Stimulated activated CD4-positive, alpha-beta T cell treated with anti-CD3 and anti-CD28 coated beads, Interleukin-1b, Interleukin-23, amount 100 ng/mL, for 24 hours (primary cell): ENCODE measurements around the gene UBE2Q1.
A peak's percentile ranks its signal among the peaks of the same experiment; 100 is the strongest.

Source experiments
- DNase-seq, 4 experiments: peaks; one replicate each; pipeline ENCODE4 v3.0.0-alpha.2; 2020; ENCODE audit warnings: low read depth in 4 of 4, low spot score in 1 of 4

UBE2Q1 gene

DNA sequence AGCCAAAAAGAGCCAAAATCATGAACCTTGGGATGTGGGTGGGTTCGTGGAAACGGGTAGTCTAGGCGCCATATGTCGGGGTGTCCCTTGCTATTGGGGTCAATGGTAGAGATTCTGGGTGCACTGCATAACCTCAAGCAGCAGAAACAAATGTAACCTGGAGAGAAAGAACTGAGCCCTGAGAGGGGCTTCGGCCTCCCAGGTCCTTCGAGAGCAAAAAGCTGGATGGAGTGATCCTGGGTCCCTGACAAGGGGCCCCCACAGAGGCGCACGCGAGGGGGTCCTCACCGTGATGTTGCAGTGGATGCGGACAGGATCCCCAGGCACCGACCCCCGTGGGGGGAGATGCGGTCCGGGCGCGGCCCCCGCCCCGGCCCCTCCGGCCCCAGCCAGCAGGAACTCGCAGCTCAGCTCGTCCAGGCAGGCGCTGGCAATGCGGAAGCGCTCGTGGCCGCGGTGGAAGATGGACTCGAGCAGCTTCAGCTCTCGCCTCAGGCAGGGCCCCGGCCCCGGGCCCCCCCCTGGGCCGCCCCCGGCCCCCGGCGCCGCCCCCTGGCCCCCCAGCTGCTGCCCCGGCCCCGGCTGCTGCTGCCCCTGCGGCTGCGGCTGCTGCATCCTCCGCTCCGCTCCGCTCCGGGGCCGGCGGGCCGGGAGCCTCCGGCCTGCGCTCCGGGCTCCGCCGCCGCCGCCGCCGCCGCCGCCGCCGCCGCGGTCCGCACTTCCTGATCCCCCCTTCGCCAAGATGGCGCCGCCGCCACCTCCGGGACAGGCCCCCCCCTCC lies at the start of gene UBE2Q1:
Gene UBE2Q1 (minus strand): TSS at position 724 of the 781 bp plus-strand sequence. CDS start 109 bp downstream, at position 615.
- DNase-seq: no peak

GRCh38 chr1:154607609-154608396 lies 49.3 kb upstream of the UBE2Q1 start, which contains the start of gene ADAR:
TSS of gene ADAR (minus strand) at chr1:154608186. CDS start at chr1:154608006, 180 bp downstream.
- DNase-seq: peak; percentile 69 to 85 (median 76)

DNA sequence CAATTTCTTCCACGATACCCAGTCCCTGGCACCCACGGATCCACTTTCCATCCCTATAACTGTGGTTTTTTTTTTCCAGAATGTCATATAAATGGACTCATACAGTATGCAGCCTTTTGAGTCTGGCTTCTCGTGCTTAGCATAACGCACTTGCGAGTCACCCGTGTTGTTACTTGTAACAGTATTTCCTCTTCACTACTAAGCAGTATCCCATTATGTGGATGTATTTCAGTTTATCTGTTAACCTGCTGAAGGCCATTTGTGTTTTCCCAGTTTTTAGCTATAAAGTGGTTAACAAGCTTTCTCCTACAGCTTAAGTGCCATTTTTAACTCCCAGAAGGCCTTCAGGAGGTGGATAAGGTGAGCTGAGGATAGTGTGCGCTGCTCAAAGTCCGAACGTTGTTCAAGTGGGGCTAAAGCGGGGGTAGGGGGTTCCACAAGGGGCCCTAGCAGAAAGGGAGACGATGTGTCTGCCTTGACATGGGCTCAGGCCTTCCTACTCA lies 48.7 kb upstream of the UBE2Q1 start:
- no peak for DNase-seq

DNA sequence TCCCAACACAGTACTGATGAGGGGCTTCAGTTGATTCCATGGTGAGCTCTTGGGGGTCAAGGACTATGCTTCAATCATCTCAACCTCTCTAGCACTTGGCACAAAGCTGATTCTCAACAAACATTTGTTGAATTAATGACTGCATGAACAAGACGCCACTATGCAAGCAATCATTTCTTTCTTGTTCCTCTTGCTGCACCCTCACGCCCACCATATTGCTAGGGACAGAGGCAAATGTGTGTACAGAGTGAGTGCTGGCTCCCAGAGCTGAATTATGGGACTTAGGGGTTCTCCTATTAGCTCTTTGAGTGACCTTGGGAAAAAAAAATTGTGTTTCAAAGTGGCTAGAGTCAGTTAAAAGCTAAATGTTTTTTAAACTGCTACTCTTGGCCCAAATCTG lies 47.1 kb upstream of the UBE2Q1 start:
- no peak for DNase-seq

DNA sequence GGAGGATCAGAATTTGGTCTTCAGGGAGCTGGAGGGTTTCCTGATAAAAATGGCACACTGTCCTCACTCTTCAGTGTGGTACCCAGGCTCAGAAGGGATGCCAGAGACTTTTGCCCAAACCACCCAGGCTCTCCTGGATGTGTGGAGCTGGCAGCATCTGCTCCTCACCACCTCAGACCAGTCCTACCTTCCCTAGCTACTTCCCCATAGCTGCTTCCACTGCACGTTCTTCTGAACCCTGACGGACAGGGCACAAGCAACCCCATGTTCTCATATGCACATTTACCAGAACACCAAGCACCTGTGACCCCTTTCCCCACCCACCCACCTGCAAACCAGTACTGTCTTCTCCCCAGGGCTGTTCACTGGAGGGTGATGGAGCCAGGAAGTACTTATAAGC lies 44.9 kb upstream of the UBE2Q1 start:
- no peak for DNase-seq

DNA sequence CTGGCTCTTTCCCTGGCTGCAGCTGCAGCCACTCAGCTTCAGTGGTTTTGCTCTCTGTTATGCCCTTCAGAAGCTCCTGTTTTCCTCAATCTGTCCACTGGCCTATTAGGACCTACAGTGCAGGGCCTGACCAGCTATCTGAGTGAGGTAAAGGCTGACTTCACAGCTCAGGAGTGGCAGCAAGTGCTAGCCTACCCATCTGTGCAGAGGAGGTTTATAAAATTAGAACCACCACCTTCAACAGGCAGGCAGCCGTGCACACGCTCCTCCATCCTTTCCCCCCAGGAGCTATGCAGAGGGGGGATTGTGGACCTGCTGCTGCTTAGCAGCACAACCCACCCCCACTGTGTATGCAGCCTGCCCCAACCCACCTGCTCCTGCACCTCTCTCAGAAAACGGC lies 41.2 kb upstream of the UBE2Q1 start:
- no peak for DNase-seq

DNA sequence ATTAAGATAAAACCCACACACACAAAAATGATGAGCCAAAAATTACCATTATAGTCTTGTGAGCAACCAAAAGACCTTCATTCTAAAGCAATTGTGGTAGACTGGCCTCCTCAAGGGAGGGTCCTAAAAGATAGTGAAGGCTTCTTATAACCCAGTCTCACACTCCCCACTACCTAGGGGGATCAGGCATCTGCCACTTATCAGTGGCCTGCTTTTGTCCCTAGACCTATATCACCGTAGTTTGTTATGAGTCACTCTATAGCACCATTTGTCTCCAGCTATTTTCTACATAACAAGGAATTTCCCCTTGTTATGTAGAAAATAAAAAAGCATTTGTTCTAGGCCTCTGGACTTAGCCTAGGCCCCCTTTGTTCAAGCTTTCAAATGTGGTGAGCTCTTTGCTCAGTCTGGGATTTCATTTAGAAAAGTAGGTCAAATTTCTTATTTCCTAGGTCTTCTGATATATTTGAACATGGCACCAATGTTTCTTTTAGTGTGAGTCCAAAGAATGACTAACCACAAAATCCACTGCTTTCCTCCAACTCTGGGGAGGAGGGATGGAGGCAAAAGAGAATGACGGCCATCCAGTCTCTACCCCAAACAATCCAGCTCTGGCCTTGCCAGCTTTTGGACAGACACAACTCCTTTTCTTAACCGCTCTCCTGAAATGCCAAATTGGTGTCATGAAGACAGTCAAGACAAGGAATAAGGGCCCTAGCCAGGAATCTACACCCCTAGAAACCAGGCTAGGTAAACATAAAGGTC lies 40.6 kb upstream of the UBE2Q1 start:
- DNase-seq: no peak

GRCh38 chr1:154595621-154596020 lies 37.2 kb upstream of the UBE2Q1 start:
- DNase-seq: no peak

DNA sequence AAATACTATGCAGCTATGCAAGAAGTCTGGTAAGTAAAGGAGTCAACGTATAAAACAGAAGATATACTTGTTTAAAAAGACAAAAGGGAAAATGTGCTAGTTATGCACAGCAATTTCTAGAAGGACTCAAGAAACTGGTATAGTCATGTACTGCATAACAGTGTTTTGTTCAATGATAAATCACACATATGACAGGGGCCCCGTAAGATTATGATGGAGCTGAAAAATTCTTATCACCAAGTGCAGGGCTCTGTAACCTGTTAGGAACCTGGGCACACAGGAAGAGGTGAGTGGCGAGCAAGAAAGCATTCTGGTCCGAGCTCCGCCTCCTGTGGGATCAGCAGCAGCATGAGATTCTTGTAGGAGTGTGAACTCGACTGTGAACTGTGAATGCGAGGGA lies 36.3 kb upstream of the UBE2Q1 start:
- DNase-seq: no peak

DNA sequence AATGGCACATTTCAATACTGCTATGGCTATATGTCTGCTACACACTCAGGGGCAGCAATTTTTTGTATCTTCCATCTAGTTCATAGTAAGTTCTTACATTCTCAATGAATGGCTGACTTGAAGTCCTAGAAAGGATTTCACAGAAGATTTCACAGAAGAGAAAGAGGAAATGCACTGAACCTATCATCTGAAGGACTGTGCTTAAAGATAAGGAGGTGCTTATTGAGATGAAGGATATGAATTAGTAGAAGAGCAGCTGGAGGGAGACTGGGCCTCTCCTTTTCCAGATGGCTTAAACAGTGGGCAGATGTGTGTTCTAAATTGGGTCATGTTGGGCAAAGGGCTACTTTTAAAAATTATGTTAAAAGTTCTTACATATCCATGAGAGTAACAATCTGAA lies 34.9 kb upstream of the UBE2Q1 start:
- DNase-seq: no peak

DNA sequence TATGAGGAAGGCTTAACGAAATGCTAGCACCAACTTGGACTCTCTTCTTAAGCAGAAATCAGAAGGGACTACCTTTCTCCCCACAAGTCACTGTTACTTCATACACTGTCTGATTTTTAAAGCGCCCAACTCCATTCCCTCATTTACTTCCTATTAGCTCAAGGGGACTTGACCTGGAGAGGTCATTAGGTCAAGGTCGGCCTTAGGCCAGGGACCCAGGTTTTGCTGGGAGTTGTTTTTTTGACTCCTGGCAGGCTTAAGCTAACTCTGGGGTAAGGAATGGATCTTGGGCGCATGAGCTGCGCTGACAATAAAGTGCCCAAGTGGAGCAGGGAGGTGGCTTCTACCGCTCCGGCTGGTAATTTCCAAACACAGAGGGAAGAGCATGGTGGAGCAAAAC lies 32.7 kb upstream of the UBE2Q1 start:
- no peak for DNase-seq

DNA sequence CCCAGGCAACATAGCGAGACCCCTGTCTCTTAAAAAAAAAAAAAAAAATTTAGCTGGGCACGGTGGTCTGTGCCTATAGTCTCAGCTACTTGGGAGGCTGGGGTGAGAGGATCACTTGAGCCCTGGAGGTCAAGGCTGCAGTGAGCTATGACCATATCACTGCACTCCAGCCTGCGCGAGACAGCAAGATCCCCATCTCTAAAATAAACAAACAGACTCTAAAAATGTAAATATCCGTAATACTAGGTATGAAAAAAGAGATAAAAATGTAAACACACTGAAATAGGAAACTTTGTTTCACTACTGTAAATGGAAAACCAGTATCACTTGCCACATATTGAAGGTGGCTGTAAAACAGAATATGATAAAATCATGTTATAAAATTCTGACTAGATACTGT lies 32.3 kb upstream of the UBE2Q1 start:
- DNase-seq: no peak

- no peak for DNase-seq
These were observed 31.3 kb upstream of the UBE2Q1 start for GRCh38 chr1:154589780-154590179.

- no peak for DNase-seq
These were observed 28.2 kb upstream of the UBE2Q1 start for GRCh38 chr1:154586641-154587040.

DNA sequence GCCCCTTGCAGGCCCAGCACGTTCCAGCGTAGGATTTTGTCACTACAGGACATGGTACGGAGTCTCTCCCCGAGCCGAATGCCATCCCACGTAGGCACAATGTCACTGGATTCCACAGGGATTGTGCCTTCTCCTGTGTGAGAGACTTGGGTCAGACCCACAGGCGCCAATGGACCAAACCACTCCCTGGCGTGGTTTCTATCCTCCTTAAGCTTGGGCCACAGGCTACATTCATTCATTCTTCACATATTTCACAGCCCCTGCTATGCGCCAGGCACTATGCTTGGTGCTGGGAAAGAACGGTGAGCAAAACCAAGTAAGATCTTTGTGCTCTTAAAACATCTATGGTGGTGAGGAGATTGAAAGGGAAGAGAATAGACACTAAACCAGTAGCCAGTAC lies 27.8 kb upstream of the UBE2Q1 start:
- no peak for DNase-seq

GRCh38 chr1:154584267-154584994 lies 26.0 kb upstream of the UBE2Q1 start:
- no peak for DNase-seq

GRCh38 chr1:154583773-154584172 lies 25.3 kb upstream of the UBE2Q1 start:
- no peak for DNase-seq

GRCh38 chr1:154582885-154583284 lies 24.4 kb upstream of the UBE2Q1 start:
- DNase-seq: no peak

DNA sequence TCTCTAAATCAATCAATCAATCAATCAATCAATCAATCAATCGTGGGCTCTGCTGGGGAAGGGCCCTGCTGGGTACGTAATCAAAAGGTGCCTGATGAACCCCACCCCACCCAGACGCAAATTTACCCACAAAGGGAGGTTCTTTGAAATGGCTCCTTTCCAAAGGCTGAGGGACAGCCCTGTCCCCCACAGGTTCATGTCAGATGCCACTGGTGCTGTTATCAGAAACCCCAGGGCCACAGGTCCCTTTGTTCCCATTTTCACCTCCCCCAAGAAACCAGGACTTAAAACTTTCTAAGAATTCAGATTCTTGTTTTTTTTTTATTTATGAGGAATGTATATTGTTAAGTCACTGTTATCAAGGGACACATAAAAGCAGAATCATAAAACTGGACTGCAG lies 23.3 kb upstream of the UBE2Q1 start:
- no peak for DNase-seq

DNA sequence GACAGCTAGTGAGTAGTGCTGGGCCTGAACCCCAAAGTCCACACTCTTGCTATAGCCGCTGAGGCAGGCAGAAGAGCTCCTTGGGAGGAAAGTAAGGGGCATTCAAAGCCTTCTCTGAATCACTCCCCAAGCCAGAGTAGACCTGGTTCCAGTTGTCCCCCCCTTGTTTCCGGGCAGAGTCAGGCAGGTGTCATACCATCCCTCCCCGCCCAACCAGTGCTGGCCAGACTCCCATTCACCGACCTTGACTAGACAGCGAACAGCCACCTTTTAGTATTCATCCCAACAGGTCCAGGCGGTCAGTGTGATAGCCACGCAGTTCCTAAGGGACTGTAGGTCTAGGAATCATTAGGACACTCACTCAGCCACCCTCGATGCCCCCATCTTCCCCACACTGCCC lies 20.9 kb upstream of the UBE2Q1 start:
- DNase-seq: no peak

DNA sequence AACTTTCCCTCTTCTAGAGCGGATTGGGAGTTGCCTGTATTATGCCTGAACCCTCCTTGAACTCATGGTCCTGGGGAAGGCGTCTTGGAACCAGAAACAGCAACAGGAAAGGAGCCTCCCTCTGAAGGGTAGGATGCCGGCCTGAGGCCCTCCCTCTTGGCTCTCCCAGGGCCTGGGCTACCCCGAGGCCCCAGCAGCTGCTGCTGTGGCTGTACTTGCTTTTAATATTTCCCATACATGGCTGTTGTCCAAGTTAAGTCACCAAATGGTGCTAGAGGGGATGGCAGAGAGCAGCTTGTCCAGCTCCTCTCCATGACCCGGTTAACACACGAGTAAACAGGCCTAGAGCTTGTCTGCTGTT lies 19.6 kb upstream of the UBE2Q1 start:
- no peak for DNase-seq
